SK-N-SH treated with all-trans-retinoic acid at 6 μM for 48 hours (cell line): ENCODE results near the gene ATP6V1F.

Experiments
- ATAC-seq: fragments of 200-7000 bp; cut with Tn5 transposase; 3 replicates; pipeline ENCODE4 v1.9.1; 2020; ENCODE audit warnings: mild to moderate bottlenecking, moderate library complexity
- CSDC2 ChIP-seq: fragments of 250-450 bp; sonication (Bioruptor Pico); IDR thresholded peaks from 2 replicates; pipeline ENCODE4 v1.5.0; 2020; ENCODE audit warnings: mild to moderate bottlenecking, moderate library complexity
- ESRRG ChIP-seq: fragments of 250-450 bp; sonication (Bioruptor Pico); IDR thresholded peaks from 2 replicates; pipeline ENCODE4 v1.6.1; 2021; ENCODE audit warnings: mild to moderate bottlenecking
- GLIS3 ChIP-seq: fragments of 250-450 bp; sonication (Bioruptor Pico); IDR thresholded peaks from 2 replicates; pipeline ENCODE4 v1.5.0; 2020; ENCODE audit warnings: mild to moderate bottlenecking, moderate library complexity
- ISL1 ChIP-seq: fragments of 250-450 bp; sonication (Bioruptor Pico); IDR thresholded peaks from 2 replicates; pipeline ENCODE4 v2.1.2; 2022; ENCODE audit warnings: mild to moderate bottlenecking, moderate library complexity
- OSR1 ChIP-seq: fragments of 250-450 bp; sonication (Bioruptor Pico); IDR thresholded peaks from 2 replicates; pipeline ENCODE4 v1.8.0; 2022; ENCODE audit warnings: moderate library complexity, mild to moderate bottlenecking, inconsistent platforms
- PPARA ChIP-seq: fragments of 250-450 bp; sonication (Bioruptor Pico); IDR thresholded peaks from 2 replicates; pipeline ENCODE4 v1.5.0; 2020; ENCODE audit warnings: mild to moderate bottlenecking, borderline replicate concordance
- RARB ChIP-seq: fragments of 250-450 bp; sonication (Bioruptor Pico); IDR thresholded peaks from 2 replicates; pipeline ENCODE4 v1.8.0; 2021; ENCODE audit warnings: mild to moderate bottlenecking, moderate library complexity
- SNAI2 ChIP-seq: fragments of 250-450 bp; sonication (Bioruptor Pico); IDR thresholded peaks from 2 replicates; pipeline ENCODE4 v1.5.0; 2020; ENCODE audit warnings: mild to moderate bottlenecking, moderate library complexity
- TCF4 ChIP-seq: fragments of 250-450 bp; sonication (Bioruptor Pico); IDR thresholded peaks from 2 replicates; pipeline ENCODE4 v1.8.0; 2021; ENCODE audit warnings: mild to moderate bottlenecking, moderate library complexity, borderline replicate concordance
- TOX ChIP-seq: fragments of 250-450 bp; sonication (Bioruptor Pico); IDR thresholded peaks from 2 replicates; pipeline ENCODE4 v1.8.0; 2021; ENCODE audit warnings: mild to moderate bottlenecking, moderate library complexity, borderline replicate concordance
- ZC3H10 ChIP-seq: fragments of 250-450 bp; sonication (Bioruptor Pico); IDR thresholded peaks from 2 replicates; pipeline ENCODE4 v1.5.1; 2021; ENCODE audit warnings: mild to moderate bottlenecking, moderate library complexity
- ZFP3 ChIP-seq: fragments of 250-450 bp; sonication (Bioruptor Pico); IDR thresholded peaks from 2 replicates; pipeline ENCODE4 v1.5.0; 2020; ENCODE audit warnings: mild to moderate bottlenecking, moderate library complexity
- ZNF565 ChIP-seq: fragments of 450-650 bp; formaldehyde crosslinking; conservative IDR thresholded peaks from 2 replicates; pipeline ENCODE4 v1.5.0; 2020; ENCODE audit warnings: low read depth, mild to moderate bottlenecking, moderate library complexity
- ZNF70 ChIP-seq: fragments of 450-650 bp; formaldehyde crosslinking; IDR thresholded peaks from 2 replicates; pipeline ENCODE4 v1.5.0; 2020; ENCODE audit warnings: mild to moderate bottlenecking, moderate library complexity
- ZNF8 ChIP-seq: fragments of 450-650 bp; formaldehyde crosslinking; IDR thresholded peaks from 2 replicates; pipeline ENCODE4 v1.5.0; 2020; ENCODE audit warnings: mild to moderate bottlenecking, moderate library complexity
- TF ChIP-seq, protein P1 (sequence below): fragments of 250-450 bp; sonication (Bioruptor Pico); IDR thresholded peaks from 2 replicates; pipeline ENCODE4 v1.5.0; 2020; ENCODE audit warnings: mild to moderate bottlenecking, moderate library complexity
- TF ChIP-seq, protein P2 (sequence below): fragments of 250-450 bp; sonication (Bioruptor Pico); IDR thresholded peaks from 2 replicates; pipeline ENCODE4 v1.8.0; 2020; ENCODE audit warnings: mild to moderate bottlenecking, moderate library complexity, borderline replicate concordance
- TF ChIP-seq, protein P3 (sequence below): fragments of 250-450 bp; sonication (Bioruptor Pico); IDR thresholded peaks from 2 replicates; pipeline ENCODE4 v1.8.0; 2021; ENCODE audit warnings: low read depth, mild to moderate bottlenecking, moderate library complexity, borderline replicate concordance
- TF ChIP-seq, protein P4 (sequence below): fragments of 250-450 bp; sonication (Bioruptor Pico); IDR thresholded peaks from 2 replicates; pipeline ENCODE4 v1.5.1; 2020; ENCODE audit warnings: low read depth, mild to moderate bottlenecking, moderate library complexity
- TF ChIP-seq, protein P5 (sequence below): fragments of 250-450 bp; sonication (Bioruptor Pico); IDR thresholded peaks from 2 replicates; pipeline ENCODE4 v1.5.1; 2021; ENCODE audit warnings: mild to moderate bottlenecking, moderate library complexity

The ATP6V1F gene

DNA sequence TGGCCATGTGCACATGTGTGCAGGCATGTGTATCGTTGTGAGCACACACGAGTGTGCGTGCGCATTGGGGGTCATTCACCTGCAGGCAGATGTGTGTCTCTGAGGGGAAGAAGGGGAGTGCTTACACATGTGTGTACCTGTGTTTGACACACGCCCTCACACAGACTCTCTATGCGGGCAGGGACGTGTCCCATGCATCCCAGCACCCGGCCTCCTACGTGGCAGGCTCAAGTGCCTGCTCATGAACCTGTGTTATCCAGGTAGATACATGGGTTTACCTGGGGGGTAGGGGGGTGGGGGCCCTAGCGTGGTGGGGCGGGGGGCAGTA, 29.2 kb downstream of the ATP6V1F start:
- no peak for TF ChIP-seq ZFP3 (CRISPR knock-in tag)
- TF ChIP-seq RARB (CRISPR knock-in tag): no peak
- ATAC-seq: no peak

DNA sequence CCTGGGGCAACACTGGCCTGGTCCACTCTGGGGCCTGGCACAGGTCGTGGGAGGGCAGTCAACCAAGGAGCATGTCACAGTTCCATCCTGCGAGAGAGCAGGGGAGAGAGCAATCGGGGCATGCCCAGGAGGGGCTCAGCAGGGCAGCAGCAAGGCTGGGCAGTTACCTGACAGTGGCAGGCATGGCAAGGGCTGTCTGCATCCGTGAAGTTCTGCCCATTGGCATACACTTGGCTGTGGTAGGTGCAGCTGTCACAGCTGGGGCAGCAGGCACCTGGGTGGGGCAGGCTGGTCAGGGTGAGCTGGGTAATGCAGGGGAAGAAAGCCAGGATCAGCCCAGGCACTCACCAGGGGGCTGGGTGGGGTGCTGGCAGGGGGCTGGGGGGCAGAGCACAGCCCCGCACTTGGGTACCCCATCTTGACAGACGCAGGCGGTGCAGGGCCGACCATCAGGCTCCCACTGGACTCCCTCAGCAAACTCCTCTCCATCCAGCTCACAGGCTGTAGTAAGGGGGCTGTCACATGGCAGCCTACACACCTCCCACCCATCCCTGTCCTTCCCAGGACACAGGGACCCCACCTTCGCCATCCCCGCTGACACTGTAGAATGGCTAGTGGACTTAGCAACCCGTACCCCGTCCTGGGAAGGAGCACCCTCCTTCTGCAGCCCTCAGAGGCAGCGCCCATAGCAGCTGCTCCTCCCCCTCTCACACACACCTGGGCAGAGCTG, 30.0 kb downstream of the ATP6V1F start:
- no peak for ATAC-seq
- TF ChIP-seq ZNF565 (no peak), CSDC2 (CRISPR knock-in tag) (no peak), ZNF70 (CRISPR knock-in tag) (no peak), ZNF8 (CRISPR knock-in tag) (no peak), SNAI2 (CRISPR knock-in tag) (no peak)
- TF ChIP-seq, protein P1, sequence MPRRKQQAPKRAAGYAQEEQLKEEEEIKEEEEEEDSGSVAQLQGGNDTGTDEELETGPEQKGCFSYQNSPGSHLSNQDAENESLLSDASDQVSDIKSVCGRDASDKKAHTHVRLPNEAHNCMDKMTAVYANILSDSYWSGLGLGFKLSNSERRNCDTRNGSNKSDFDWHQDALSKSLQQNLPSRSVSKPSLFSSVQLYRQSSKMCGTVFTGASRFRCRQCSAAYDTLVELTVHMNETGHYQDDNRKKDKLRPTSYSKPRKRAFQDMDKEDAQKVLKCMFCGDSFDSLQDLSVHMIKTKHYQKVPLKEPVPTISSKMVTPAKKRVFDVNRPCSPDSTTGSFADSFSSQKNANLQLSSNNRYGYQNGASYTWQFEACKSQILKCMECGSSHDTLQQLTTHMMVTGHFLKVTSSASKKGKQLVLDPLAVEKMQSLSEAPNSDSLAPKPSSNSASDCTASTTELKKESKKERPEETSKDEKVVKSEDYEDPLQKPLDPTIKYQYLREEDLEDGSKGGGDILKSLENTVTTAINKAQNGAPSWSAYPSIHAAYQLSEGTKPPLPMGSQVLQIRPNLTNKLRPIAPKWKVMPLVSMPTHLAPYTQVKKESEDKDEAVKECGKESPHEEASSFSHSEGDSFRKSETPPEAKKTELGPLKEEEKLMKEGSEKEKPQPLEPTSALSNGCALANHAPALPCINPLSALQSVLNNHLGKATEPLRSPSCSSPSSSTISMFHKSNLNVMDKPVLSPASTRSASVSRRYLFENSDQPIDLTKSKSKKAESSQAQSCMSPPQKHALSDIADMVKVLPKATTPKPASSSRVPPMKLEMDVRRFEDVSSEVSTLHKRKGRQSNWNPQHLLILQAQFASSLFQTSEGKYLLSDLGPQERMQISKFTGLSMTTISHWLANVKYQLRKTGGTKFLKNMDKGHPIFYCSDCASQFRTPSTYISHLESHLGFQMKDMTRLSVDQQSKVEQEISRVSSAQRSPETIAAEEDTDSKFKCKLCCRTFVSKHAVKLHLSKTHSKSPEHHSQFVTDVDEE: no peak

DNA sequence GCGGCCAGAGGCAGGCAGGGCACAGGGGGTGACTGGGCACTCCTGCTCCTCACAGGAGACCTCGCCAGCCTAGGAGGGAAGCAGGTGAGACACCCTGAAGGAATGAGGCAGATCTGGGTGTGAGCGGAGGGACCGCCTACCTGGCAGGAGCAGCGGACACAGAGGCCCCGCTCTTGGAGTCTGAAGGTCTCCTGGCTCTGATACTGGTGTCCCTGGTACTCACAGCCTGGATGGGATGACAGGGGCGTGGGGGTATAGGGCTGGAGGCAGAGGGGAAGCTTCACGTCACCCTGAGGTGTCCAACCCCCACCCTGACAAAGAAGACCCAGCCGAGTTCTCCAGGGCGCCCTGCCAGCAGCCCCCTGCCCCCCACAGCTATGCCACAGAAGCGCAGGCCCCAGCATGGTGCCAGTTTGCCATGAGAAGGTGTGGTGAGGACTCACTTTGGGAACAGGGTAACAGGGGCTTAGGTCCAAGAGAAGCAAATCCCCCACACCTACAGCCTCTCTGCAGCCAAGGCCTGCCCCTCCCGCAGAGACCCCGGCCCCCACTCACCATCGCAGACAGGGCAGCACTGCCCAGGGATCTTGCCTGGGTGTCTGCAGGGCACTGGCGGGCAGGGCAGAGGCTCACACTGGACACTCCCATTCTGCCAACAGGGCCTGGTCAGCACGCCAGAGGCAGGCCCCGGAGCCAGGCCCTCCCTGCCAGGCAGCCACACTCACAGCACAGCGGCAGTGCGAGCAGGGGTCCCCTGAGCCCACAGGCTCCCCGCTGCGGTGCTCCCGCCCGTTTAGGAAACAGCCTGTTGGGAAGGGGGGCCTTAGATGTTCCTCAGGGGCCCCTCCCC, 30.8 kb downstream of the ATP6V1F start:
- TF ChIP-seq GLIS3: no peak
- no peak for TF ChIP-seq TOX (CRISPR knock-in tag)
- TF ChIP-seq, protein P2, sequence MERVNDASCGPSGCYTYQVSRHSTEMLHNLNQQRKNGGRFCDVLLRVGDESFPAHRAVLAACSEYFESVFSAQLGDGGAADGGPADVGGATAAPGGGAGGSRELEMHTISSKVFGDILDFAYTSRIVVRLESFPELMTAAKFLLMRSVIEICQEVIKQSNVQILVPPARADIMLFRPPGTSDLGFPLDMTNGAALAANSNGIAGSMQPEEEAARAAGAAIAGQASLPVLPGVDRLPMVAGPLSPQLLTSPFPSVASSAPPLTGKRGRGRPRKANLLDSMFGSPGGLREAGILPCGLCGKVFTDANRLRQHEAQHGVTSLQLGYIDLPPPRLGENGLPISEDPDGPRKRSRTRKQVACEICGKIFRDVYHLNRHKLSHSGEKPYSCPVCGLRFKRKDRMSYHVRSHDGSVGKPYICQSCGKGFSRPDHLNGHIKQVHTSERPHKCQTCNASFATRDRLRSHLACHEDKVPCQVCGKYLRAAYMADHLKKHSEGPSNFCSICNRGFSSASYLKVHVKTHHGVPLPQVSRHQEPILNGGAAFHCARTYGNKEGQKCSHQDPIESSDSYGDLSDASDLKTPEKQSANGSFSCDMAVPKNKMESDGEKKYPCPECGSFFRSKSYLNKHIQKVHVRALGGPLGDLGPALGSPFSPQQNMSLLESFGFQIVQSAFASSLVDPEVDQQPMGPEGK (CRISPR knock-in tag): no peak
- no peak for TF ChIP-seq OSR1 (CRISPR knock-in tag)
- no peak for TF ChIP-seq ZNF8 (CRISPR knock-in tag)
- TF ChIP-seq, protein P3, sequence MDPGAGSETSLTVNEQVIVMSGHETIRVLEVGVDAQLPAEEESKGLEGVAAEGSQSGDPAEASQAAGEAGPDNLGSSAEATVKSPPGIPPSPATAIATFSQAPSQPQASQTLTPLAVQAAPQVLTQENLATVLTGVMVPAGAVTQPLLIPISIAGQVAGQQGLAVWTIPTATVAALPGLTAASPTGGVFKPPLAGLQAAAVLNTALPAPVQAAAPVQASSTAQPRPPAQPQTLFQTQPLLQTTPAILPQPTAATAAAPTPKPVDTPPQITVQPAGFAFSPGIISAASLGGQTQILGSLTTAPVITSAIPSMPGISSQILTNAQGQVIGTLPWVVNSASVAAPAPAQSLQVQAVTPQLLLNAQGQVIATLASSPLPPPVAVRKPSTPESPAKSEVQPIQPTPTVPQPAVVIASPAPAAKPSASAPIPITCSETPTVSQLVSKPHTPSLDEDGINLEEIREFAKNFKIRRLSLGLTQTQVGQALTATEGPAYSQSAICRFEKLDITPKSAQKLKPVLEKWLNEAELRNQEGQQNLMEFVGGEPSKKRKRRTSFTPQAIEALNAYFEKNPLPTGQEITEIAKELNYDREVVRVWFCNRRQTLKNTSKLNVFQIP: no peak
- TF ChIP-seq, protein P4, sequence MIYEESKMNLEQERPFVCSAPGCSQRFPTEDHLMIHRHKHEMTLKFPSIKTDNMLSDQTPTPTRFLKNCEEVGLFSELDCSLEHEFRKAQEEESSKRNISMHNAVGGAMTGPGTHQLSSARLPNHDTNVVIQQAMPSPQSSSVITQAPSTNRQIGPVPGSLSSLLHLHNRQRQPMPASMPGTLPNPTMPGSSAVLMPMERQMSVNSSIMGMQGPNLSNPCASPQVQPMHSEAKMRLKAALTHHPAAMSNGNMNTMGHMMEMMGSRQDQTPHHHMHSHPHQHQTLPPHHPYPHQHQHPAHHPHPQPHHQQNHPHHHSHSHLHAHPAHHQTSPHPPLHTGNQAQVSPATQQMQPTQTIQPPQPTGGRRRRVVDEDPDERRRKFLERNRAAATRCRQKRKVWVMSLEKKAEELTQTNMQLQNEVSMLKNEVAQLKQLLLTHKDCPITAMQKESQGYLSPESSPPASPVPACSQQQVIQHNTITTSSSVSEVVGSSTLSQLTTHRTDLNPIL (CRISPR knock-in tag): no peak
- TF ChIP-seq RARB (CRISPR knock-in tag): no peak
- TF ChIP-seq ESRRG (CRISPR knock-in tag): no peak
- no peak for ATAC-seq

DNA sequence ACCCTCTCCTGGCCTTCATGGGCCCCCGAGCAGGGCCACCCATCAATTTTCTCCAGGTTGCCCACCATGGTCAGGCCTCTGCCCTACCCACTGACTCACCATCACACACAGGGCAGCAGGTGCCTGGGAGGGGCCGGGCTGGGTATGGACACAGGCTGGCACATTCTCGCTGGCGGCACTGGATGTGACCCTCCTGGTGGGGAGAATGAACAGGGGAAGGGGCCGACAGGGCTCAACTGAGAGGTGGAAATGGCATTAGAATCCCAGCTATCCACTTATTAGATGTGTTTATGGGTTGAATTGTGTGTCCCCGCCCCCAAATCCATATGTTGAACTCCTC, 31.4 kb downstream of the ATP6V1F start:
- no peak for ATAC-seq
- TF ChIP-seq ZFP3 (CRISPR knock-in tag) (no peak), TOX (CRISPR knock-in tag) (no peak), OSR1 (CRISPR knock-in tag) (no peak), ZNF565 (no peak), CSDC2 (CRISPR knock-in tag) (no peak), ZNF8 (CRISPR knock-in tag) (no peak), ISL1 (CRISPR knock-in tag) (no peak), GLIS3 (no peak), PPARA (CRISPR knock-in tag) (no peak), SNAI2 (CRISPR knock-in tag) (no peak), ZNF70 (CRISPR knock-in tag) (no peak), TCF4 (CRISPR knock-in tag) (no peak), RARB (CRISPR knock-in tag) (no peak), ZC3H10 (CRISPR knock-in tag) (no peak)
- TF ChIP-seq, protein P5, sequence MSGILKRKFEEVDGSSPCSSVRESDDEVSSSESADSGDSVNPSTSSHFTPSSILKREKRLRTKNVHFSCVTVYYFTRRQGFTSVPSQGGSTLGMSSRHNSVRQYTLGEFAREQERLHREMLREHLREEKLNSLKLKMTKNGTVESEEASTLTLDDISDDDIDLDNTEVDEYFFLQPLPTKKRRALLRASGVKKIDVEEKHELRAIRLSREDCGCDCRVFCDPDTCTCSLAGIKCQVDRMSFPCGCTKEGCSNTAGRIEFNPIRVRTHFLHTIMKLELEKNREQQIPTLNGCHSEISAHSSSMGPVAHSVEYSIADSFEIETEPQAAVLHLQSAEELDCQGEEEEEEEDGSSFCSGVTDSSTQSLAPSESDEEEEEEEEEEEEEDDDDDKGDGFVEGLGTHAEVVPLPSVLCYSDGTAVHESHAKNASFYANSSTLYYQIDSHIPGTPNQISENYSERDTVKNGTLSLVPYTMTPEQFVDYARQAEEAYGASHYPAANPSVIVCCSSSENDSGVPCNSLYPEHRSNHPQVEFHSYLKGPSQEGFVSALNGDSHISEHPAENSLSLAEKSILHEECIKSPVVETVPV (CRISPR knock-in tag): no peak
- TF ChIP-seq, protein P4 (CRISPR knock-in tag): no peak
- TF ChIP-seq, protein P2 (CRISPR knock-in tag): no peak
